Neuronal stem cell (in vitro differentiated cells): ENCODE data around the gene ZMIZ1.
A peak's percentile ranks its signal among the peaks of the same experiment; 100 is the strongest.

Experiments used
- DNase-seq: peaks from one replicate; pipeline ENCODE4 v3.0.0-alpha.2; 2013; ENCODE audit warnings: low spot score
- H2AFZ ChIP-seq: one replicate; pipeline ENCODE4 v1.6.1; 2013; ENCODE audit warnings: mild to moderate bottlenecking, low read length, inconsistent platforms
- H2AK5ac ChIP-seq: 2 replicates; pipeline ENCODE4 v1.6.1; 2013; ENCODE audit warnings: low read depth, mild to moderate bottlenecking, inconsistent platforms, low read length, moderate library complexity, mixed read lengths
- H2BK120ac ChIP-seq: 2 replicates; pipeline ENCODE4 v1.6.1; 2013; ENCODE audit warnings: low read depth, mild to moderate bottlenecking, inconsistent platforms, low read length, moderate library complexity, mixed read lengths
- H2BK12ac ChIP-seq: one replicate; pipeline ENCODE4 v1.6.1; 2013; ENCODE audit warnings: low read length, inconsistent platforms
- H2BK15ac ChIP-seq: 2 replicates; pipeline ENCODE4 v1.6.1; 2013; ENCODE audit warnings: mild to moderate bottlenecking, low read length, inconsistent platforms, mixed read lengths
- H2BK5ac ChIP-seq: one replicate; pipeline ENCODE4 v1.6.1; 2013; ENCODE audit warnings: inconsistent platforms, mild to moderate bottlenecking, low read length, moderate library complexity
- H3K14ac ChIP-seq: one replicate; pipeline ENCODE4 v1.6.1; 2013; ENCODE audit warnings: low read length, inconsistent platforms
- H3K18ac ChIP-seq: 2 replicates; pipeline ENCODE4 v1.6.1; 2013; ENCODE audit warnings: low read length, inconsistent platforms
- H3K23ac ChIP-seq: 2 replicates; pipeline ENCODE4 v1.6.1; 2013; ENCODE audit warnings: low read depth, mild to moderate bottlenecking, mixed read lengths, low read length, inconsistent platforms; ENCODE audit not compliant: poor library complexity
- H3K27ac ChIP-seq: replicated peaks from 3 replicates; pipeline ENCODE4 v1.5.1; 2013; ENCODE audit warnings: low read length, inconsistent platforms
- H3K27me3 ChIP-seq, 3 experiments: 2 replicates each; pipeline ENCODE4 v1.6.1; 2013; ENCODE audit warnings: low read length in 3 of 3, mild to moderate bottlenecking in 2 of 3, inconsistent platforms in 1 of 3, low read depth in 1 of 3, mixed read lengths in 1 of 3, moderate library complexity in 1 of 3; ENCODE audit not compliant: control insufficient read depth in 3 of 3, insufficient read depth in 3 of 3
- H3K36me3 ChIP-seq, 2 donors: replicated peaks in 1 of 2; 2 replicates each; pipeline ENCODE4 v1.6.1; 2013; ENCODE audit warnings: low read length in 2 of 2; ENCODE audit not compliant: control insufficient read depth in 2 of 2, insufficient read depth in 2 of 2
- H3K4ac ChIP-seq: 2 replicates; pipeline ENCODE4 v1.6.1; 2013; ENCODE audit warnings: inconsistent platforms, mild to moderate bottlenecking, low read length, moderate library complexity
- H3K4me1 ChIP-seq, 2 donors: 1 replicate in 1 of 2; 2 replicates in 1 of 2; pipeline ENCODE4 v1.6.1; 2013; ENCODE audit warnings: low read length in 2 of 2, low read depth in 1 of 2; ENCODE audit not compliant: control insufficient read depth in 2 of 2, insufficient read depth in 1 of 2
- H3K4me2 ChIP-seq: one replicate; pipeline ENCODE4 v1.6.1; 2013; ENCODE audit warnings: mild to moderate bottlenecking, low read length, inconsistent platforms; ENCODE audit not compliant: insufficient read depth, poor library complexity, severe bottlenecking
- H3K4me3 ChIP-seq, 2 donors: 2 replicates each; pipeline ENCODE4 v1.5.1; 2013; ENCODE audit warnings: low read length in 2 of 2, mild to moderate bottlenecking in 2 of 2, inconsistent platforms in 1 of 2, moderate library complexity in 1 of 2
- H3K79me1 ChIP-seq: one replicate; pipeline ENCODE4 v1.6.1; 2013; ENCODE audit warnings: low read depth, mild to moderate bottlenecking, inconsistent platforms, low read length, moderate library complexity
- H3K9ac ChIP-seq: one replicate; pipeline ENCODE4 v1.6.1; 2013; ENCODE audit warnings: mild to moderate bottlenecking, low read depth, low read length, inconsistent platforms; ENCODE audit not compliant: poor library complexity
- H3K9me3 ChIP-seq, 2 donors: replicated peaks in 1 of 2; 2 replicates each; pipeline versions ENCODE3 to v1.6.1; 2013; ENCODE audit warnings: low read length in 2 of 2, mild to moderate bottlenecking in 2 of 2, inconsistent platforms in 1 of 2, low read depth in 1 of 2, mixed read lengths in 1 of 2, moderate library complexity in 1 of 2; ENCODE audit not compliant: control insufficient read depth in 2 of 2, insufficient read depth in 1 of 2
- H4K8ac ChIP-seq: one replicate; pipeline ENCODE4 v1.6.1; 2013; ENCODE audit warnings: low read depth, mild to moderate bottlenecking, inconsistent platforms, low read length, moderate library complexity
- H4K91ac ChIP-seq: one replicate; pipeline ENCODE4 v1.6.1; 2013; ENCODE audit warnings: low read length, low read depth, mild to moderate bottlenecking, inconsistent platforms; ENCODE audit not compliant: poor library complexity
- WGBS, 2 donors: extraction: QIAGEN DNeasy Blood & Tissue Kit; methylation state at CpG; one replicate each; pipeline ENCODE4 v1.1.7; 2013; ENCODE audit warnings: missing lambda C conversion rate in 2 of 2, mixed read lengths in 1 of 2; ENCODE audit not compliant: insufficient read length in 2 of 2, insufficient replicate concordance in 1 of 2; ENCODE audit errors: extremely low coverage in 2 of 2; 5-methylcytosine and 5-hydroxymethylcytosine counted together

ZMIZ1 gene

GRCh38 chr10:79184657-79185056 lies 115.9 kb downstream of the ZMIZ1 start:
- no peak overlapping the region for H3K4ac ChIP-seq
- no peak overlapping the region for H2BK5ac ChIP-seq
- H2BK120ac ChIP-seq, result no peak overlapping the region
- no peaks in the 10 kb centered on the region for H3K27me3 ChIP-seq
- no peak overlapping the region for H3K23ac ChIP-seq
- no peaks in the 10 kb centered on the region for H3K9me3 ChIP-seq
- no peak for DNase-seq
- H3K4me1 ChIP-seq, result peaks cover 56 to 79% of the 10 kb centered on the region in 2 donors
- H2BK15ac ChIP-seq, result no peak overlapping the region
- H3K9ac ChIP-seq, result no peak overlapping the region
- no peak overlapping the region for H3K4me3 ChIP-seq
- H2BK12ac ChIP-seq, result no peak overlapping the region
- H4K91ac ChIP-seq, result no peak overlapping the region
- H4K8ac ChIP-seq, result no peak overlapping the region
- H2AK5ac ChIP-seq, result no peak overlapping the region
- no peak overlapping the region for H2AFZ ChIP-seq
- no peak overlapping the region for H3K27ac ChIP-seq
- peaks cover 12% of the 10 kb centered on the region for H3K79me1 ChIP-seq
- peaks cover 4 to 29% of the 10 kb centered on the region in 2 donors for H3K36me3 ChIP-seq
- no peak overlapping the region for H3K14ac ChIP-seq
- peak overlapping the region; percentile 42 for H3K18ac ChIP-seq
- H3K4me2 ChIP-seq, result no peak overlapping the region
- no CpG with 5 or more reads among the region's 6 CpGs for WGBS, 2 donors

GRCh38 chr10:79185067-79185774 lies 116.5 kb downstream of the ZMIZ1 start:
- no peak overlapping the region for H3K9ac ChIP-seq
- H2BK5ac ChIP-seq, result no peak overlapping the region
- no peak overlapping the region for H2BK12ac ChIP-seq
- H2BK15ac ChIP-seq, result no peak overlapping the region
- H2BK120ac ChIP-seq, result no peak overlapping the region
- no peak overlapping the region for H4K8ac ChIP-seq
- no peak overlapping the region for H2AK5ac ChIP-seq
- no peaks in the 10 kb centered on the region for H3K9me3 ChIP-seq
- no peak overlapping the region for H3K4ac ChIP-seq
- no peak overlapping the region for H4K91ac ChIP-seq
- H3K79me1 ChIP-seq, result peaks cover 13% of the 10 kb centered on the region
- peaks cover 51 to 74% of the 10 kb centered on the region in 2 donors for H3K4me1 ChIP-seq
- no peak overlapping the region for H3K4me2 ChIP-seq
- no peak overlapping the region for H2AFZ ChIP-seq
- DNase-seq, result no peak
- WGBS, 2 donors, result no CpG with 5 or more reads among the region's 12 CpGs
- peaks cover 4 to 32% of the 10 kb centered on the region in 2 donors for H3K36me3 ChIP-seq
- peak overlapping the region; percentile 42 for H3K18ac ChIP-seq
- no peak overlapping the region for H3K14ac ChIP-seq
- H3K4me3 ChIP-seq, result no peak overlapping the region
- no peak overlapping the region for H3K23ac ChIP-seq
- H3K27ac ChIP-seq, result peak overlapping the region; percentile 29
- H3K27me3 ChIP-seq, result no peaks in the 10 kb centered on the region

- no peak overlapping the region for H3K14ac ChIP-seq
- H3K4me2 ChIP-seq, result no peak overlapping the region
- DNase-seq, result no peak
- no peak overlapping the region for H3K18ac ChIP-seq
- H3K36me3 ChIP-seq, result peaks cover 3 to 37% of the 10 kb centered on the region in 2 donors
- no peak overlapping the region for H2BK15ac ChIP-seq
- H3K4ac ChIP-seq, result no peak overlapping the region
- no peak overlapping the region for H2AFZ ChIP-seq
- no peak overlapping the region for H2BK12ac ChIP-seq
- H3K27ac ChIP-seq, result no peak overlapping the region
- no peaks in the 10 kb centered on the region for H3K27me3 ChIP-seq
- no CpG with 5 or more reads among the region's 7 CpGs for WGBS, 2 donors
- H3K9me3 ChIP-seq, result peaks cover 0 to 1% of the 10 kb centered on the region in 2 donors
- H4K8ac ChIP-seq, result no peak overlapping the region
- H3K23ac ChIP-seq, result no peak overlapping the region
- peaks cover 44 to 67% of the 10 kb centered on the region in 2 donors for H3K4me1 ChIP-seq
- peaks cover 13% of the 10 kb centered on the region for H3K79me1 ChIP-seq
- no peak overlapping the region for H2BK120ac ChIP-seq
- no peak overlapping the region for H3K4me3 ChIP-seq
- H2AK5ac ChIP-seq, result no peak overlapping the region
- H3K9ac ChIP-seq, result no peak overlapping the region
- H2BK5ac ChIP-seq, result no peak overlapping the region
- H4K91ac ChIP-seq, result no peak overlapping the region
Measured at GRCh38 chr10:79185796-79186374, 117.1 kb downstream of the ZMIZ1 start.

- no peak overlapping the region for H3K4me3 ChIP-seq
- no peak overlapping the region for H2BK12ac ChIP-seq
- peaks cover 13% of the 10 kb centered on the region for H3K79me1 ChIP-seq
- H3K4ac ChIP-seq, result no peak overlapping the region
- no peaks in the 10 kb centered on the region for H3K27me3 ChIP-seq
- no peak overlapping the region for H2BK15ac ChIP-seq
- no peak overlapping the region for H4K8ac ChIP-seq
- H2BK120ac ChIP-seq, result no peak overlapping the region
- no peak overlapping the region for H3K9ac ChIP-seq
- H3K27ac ChIP-seq, result no peak overlapping the region
- no peak overlapping the region for H2AFZ ChIP-seq
- H3K36me3 ChIP-seq, result peaks cover 2 to 43% of the 10 kb centered on the region in 2 donors
- WGBS, 2 donors, result no CpG with 5 or more reads among the region's 7 CpGs
- H4K91ac ChIP-seq, result no peak overlapping the region
- no peak overlapping the region for H3K23ac ChIP-seq
- peaks cover 0 to 4% of the 10 kb centered on the region in 2 donors for H3K9me3 ChIP-seq
- DNase-seq, result no peak
- H3K18ac ChIP-seq, result no peak overlapping the region
- H3K4me2 ChIP-seq, result no peak overlapping the region
- H3K4me1 ChIP-seq, result peaks cover 37 to 61% of the 10 kb centered on the region in 2 donors
- no peak overlapping the region for H2BK5ac ChIP-seq
- H3K14ac ChIP-seq, result no peak overlapping the region
- H2AK5ac ChIP-seq, result peak overlapping the region; percentile 36
Measured at GRCh38 chr10:79186486-79187120, 117.8 kb downstream of the ZMIZ1 start.
